ENCODE data around the gene HAX1.
A peak's percentile ranks its signal among the peaks of the same experiment; 100 is the strongest.
"Not testable (repeated sequence)": the region's sequence is repeated elsewhere in the genome, so short reads cannot be mapped to it uniquely, and the experiment has no call there.

HAX1 gene

GRCh38 chr1:154272217-154272998, at the start of gene HAX1:
TSS of gene HAX1 (plus strand) at chr1:154272629. CDS start at chr1:154272724, 95 bp downstream.
- peak; percentile 99 for DNase-seq

GRCh38 chr1:154222918-154223317, 49.5 kb upstream of the HAX1 start:
- DNase-seq: no peak

- DNase-seq: no peak
Measured at GRCh38 chr1:154223621-154224020, 48.8 kb upstream of the HAX1 start.

DNA sequence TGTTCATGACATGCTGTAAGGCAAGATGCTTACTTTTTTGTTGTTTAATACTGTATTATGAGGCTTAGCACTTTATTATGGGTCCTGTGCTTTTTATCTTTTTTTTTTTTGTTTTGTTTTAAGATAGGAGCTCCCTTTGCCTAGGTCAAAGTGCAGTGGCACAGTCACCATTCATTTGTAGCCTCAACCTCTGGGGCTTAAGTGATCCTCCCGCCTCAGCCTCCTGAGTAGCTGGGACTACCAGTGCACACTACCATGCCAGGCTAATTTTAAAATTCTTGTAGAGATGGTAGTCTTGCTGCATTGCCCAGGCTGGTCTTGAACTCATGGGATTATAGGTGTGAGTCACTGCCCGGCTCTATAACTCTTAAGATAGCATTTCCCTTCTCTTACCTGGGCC, 47.1 kb upstream of the HAX1 start:
- no peak for DNase-seq

- not testable (repeated sequence) for DNase-seq
Measured at GRCh38 chr1:154231112-154231511, 41.3 kb upstream of the HAX1 start.

- DNase-seq: not testable (repeated sequence)
Measured at GRCh38 chr1:154233127-154233526, 39.3 kb upstream of the HAX1 start.

- no peak for DNase-seq
Measured at GRCh38 chr1:154236855-154237254, 35.6 kb upstream of the HAX1 start.

GRCh38 chr1:154237435-154237834, 35.0 kb upstream of the HAX1 start:
- DNase-seq: no peak

- DNase-seq: no peak
Measured at GRCh38 chr1:154237880-154238506, 34.4 kb upstream of the HAX1 start.

DNA sequence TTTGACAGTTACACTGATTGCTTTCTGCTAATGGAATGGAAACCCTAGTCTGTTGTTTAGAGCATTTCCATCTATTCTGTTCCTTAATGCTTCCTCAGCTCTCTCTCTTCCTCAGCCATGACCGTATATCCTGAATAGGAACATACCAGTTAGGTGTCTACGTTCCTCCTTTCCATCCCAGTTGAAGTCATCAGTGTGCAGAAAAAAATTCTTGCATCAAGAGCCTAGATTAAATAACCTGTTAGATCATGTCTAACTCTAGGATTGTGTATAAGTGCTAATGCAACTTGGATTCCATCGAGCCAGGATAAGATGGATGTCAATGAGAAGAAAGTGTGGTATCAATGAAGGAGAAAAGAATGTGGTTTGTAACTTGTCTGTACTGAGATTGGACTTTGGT, 32.9 kb upstream of the HAX1 start:
- no peak for DNase-seq

GRCh38 chr1:154240294-154240833, 32.1 kb upstream of the HAX1 start:
- no peak for DNase-seq

DNA sequence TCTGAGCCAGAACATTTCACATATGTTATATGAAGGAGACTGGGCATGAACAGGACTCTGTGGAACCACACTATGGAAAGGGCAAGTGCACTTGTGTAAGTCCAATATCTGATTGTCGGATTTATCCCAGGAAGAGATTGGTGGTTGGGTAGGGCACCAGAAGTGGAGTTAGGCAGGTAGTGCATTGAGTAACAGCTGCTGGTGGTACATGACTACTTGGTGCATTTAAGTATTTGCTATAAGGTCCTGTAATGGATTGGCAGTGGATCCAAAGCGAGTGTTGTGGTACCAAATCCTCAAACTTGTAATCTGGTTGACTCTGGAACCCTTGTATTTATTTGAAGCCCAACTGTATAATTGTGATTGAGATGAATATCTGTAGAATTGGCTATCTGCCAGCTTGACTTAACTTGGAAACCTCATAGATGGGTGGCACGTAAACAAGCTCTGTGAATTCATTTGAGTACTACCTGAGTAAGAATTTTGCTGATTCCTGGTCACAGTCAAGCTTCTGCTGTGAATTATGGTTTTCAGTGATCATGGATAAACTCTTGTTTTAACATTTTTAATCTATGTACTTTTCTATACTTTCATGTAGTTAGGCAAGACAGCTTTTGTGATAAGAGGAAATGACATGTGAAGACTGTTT, 30.6 kb upstream of the HAX1 start:
- DNase-seq: no peak

DNA sequence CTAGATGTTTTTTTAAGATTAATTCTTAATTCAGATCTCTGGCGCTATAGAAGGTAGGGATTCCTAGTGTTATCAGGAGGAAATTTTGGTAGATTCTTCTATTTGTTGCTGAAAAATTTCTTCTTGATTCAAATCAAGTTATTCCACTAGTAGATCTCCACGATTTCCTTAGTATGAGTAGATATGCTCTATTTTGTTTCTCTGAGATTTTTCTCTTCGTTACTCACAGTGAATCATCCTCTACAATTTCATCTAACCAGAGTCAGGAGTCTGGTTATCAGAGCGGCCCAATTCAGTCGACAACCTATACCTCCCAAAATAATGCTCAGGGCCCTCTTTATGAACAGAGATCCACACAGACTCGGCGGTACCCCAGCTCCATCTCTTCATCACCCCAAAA, 18.8 kb upstream of the HAX1 start:
- DNase-seq: no peak

DNA sequence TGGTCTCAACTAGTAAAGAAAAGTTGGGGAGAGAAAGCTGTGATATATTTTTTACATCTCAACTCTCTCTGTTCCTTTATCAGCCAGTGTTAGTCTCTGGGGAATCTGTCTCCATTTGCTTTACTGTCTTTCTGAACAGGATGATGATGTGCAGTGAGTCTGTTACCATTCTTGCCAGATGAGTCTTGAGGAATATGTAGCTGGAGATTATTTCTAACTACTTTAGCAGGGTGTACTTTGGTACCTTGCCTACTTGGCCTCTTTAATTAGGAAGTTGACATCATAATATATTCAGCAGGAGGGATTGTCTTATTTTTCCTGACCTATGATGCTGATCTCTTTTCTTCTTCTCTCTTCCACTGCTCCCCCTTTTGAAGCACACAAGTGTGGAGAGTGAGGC, 15.7 kb upstream of the HAX1 start:
- no peak for DNase-seq

DNA sequence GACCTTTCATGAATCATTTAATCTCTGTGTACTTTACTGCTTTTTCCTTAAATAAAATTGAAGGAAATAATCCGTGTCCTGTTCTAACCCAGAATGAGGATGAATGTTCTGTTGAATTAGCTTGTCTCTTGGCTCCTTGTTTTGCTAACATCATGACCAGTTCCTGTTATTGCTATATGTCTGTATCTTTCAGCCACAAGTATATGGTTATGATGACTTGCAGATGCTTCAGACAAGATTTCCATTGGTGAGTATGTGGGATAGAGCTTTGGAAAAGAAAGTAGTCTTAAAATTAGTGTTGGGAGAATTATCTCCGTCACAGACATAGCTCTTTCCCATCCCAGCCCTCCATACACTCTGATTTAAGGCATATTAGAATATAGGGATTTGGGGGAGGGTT, 13.6 kb upstream of the HAX1 start:
- no peak for DNase-seq

DNA sequence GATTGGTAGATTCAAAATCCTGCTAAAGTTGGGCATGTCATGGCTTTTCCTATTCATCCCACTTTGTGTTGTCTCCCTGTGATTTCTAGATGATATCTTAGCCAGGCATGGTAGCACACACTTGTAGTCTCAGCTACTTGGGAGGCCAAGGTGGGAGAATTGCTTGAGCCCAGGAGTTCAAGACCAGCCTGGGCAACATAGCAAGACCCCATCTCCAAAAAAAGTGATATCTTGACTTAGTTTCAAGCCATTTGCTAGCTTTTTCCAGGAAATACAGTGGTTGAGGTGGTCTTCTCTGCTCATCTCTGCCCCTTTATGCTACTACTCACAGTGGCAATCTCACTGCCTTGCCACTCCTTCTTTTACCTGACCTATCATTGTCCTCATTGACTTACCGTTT, 12.3 kb upstream of the HAX1 start:
- peak in 1 of 2 experiments; percentile 11 for DNase-seq

- DNase-seq: no peak
Measured at GRCh38 chr1:154263465-154264332, 8.7 kb upstream of the HAX1 start.

GRCh38 chr1:154264454-154264853, 8.0 kb upstream of the HAX1 start:
- no peak for DNase-seq

- no peak for DNase-seq
Measured at GRCh38 chr1:154265586-154265985, 6.8 kb upstream of the HAX1 start.

DNA sequence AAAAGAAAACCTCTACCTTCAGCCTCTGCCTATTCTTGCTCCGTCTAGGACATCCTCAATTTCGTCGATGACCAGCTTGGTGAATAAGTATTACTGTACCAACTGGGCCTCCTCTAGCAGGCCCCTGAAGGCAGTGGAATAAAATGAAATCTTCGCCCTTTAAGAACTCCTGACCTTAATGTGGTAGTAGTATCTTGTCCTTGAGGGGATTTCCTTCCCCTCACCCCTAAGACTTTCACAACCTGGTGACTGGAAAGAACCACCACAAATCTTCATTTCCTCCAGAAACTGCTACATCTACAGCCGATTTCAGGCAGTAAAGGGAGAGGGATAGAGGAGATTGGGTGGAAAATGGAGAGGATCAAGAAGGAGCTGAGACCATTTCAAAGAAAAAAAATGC, 1.6 kb upstream of the HAX1 start:
- no peak for DNase-seq

DNA sequence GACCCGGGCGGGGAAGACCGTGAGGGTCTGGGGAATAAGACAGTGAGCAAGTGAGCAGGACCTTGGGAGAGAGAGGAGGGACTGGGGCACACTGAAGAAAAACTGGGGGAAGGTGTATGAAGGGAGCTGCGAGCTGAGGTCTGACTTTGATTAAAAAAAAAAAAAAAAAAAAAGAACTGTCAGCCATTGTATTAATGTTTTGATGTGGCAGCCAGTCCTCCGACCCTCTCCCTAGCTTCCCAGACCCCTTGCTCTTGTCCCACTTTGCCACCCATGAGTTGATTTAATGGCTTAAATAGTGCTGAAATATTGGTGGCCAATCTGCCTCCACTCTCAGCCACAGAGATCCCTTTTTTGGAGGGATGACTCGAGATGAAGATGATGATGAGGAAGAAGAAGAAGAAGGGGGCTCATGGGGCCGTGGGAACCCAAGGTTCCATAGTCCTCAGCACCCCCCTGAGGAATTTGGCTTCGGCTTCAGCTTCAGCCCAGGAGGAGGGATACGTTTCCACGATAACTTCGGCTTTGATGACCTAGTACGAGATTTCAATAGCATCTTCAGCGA, 652 bp downstream of the HAX1 start:
- DNase-seq: no peak

- DNase-seq: peak; percentile 47 to 60
Measured at GRCh38 chr1:154276797-154277196, 4.4 kb downstream of the HAX1 start.

Measured in activated T-cell treated with anti-CD3 and anti-CD28 coated beads, Interleukin-2, amount 50 U/mL, for 48 hours (primary cell).